ENCODE data around the gene KIAA1586. TPM values are rescaled to one million over a fixed set of nuclear protein-coding genes. Genes with fewer than 3 reads are reported as not detected.
"Not testable (repeated sequence)": the region's sequence is repeated elsewhere in the genome, so short reads cannot be mapped to it uniquely, and the experiment has no call there.

Gene KIAA1586
- polyA plus RNA-seq, 12 donors, result 10.8 to 38.7 (median 16.1) TPM; not detected in 1

DNA sequence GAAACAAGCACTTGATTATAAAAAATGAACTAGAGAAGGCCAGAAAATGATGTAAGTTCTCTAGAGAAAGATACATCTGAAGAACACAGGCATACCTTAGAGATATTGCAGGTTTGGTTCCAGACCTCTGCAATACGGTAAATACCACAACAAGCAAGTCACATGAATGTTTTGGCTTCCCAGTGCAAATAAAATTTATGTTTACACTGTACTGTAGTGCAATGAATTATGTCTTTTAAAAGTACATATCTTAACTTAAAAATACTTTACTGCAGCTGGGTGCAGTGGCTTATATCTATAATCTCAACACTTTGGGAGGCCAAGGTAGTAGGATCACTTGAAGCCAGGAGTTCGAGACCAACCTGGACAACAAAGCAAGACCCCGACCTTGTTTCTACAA, 10.9 kb upstream of the KIAA1586 start:
- no peak for DNase-seq

DNA sequence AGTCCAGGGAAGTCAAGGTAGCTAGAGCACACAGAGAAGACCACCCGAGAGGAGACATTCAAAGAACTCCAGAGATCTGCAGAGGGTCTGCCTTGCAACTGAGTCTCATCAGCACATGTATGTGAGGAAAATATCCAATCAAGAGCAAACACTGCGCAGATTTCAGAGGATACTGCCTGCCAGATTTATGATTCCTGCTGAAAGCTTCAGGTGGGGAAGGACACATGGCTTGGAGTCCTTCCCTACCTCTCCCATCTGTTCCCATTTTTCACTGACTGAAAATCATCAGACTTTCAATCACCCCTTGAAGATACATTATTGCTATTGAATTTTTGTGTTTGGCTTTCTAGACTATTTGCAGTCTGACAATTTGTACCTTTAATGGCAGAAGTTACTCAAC, 7.6 kb upstream of the KIAA1586 start:
- no peak for DNase-seq

DNA sequence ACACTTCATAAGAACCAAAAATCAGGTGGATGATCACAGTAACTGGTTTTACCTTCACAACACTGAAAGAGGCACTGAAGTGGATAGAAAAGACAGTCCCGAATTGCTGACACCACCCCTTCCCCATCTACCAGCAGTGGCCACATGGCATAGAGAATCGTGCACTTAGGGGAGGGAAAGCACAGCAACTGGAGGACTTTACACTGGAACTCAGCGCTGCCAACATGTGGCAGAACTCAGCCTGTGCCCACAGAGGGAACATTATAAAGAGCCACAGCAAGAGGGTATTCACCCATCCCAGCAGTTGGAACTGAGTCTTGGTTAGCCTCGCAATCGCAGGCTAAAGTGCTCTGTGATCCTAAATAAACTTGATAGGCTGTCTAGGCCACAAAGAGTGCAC, 6.5 kb upstream of the KIAA1586 start:
- no peak for DNase-seq

DNA sequence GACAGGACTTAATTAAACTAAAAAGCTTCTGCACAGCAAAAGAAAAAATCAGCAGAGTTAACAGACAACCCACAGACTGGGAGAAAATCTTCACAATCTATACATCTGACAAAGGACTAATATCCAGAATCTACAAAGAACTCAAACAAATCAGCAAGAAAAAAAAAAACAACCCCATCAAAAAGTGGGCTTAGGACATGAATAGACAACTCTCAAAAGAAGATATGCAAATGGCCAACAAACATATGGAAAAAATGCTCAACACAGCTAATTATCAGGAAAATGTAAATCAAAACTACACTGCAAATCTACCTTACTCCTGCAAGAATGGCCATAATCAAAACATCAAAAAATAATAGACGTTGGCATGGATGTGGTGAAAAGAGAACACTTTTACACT, 2.4 kb upstream of the KIAA1586 start:
- not testable (repeated sequence) for DNase-seq

DNA sequence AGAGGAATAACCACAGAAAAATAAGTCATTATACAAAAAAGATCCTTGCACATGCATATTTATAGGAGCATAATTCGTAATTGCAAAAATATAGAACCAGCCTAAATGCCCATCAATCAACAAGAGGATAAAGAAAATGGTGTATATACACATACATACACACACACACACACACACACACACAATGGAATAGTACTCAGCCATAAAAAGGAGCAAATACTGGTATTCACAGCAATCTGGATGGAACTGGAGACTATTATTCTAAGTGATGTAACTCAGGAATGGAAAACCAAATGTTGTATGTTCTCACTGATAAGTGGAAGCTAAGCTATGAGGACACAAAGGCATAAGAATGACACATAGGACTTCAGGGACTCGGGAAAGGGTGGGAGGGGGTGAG, 1.9 kb upstream of the KIAA1586 start:
- DNase-seq, result no peak

DNA sequence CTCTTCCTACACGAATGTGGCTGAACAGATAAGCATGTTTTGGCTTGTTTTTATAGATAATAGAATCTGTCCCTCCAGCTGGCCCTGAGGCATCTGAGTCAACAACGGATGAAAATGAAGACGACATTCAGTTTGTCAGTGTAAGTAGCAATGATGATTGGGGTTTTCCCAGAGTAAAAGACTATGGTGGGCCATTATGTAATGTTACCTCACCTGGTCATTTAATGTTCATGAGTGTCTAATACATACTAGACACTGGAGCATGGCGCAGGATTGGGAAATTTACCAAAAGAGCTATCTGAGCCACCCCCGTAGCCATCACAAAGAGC, 728 bp downstream of the KIAA1586 start:
- not testable (repeated sequence) for DNase-seq

DNA sequence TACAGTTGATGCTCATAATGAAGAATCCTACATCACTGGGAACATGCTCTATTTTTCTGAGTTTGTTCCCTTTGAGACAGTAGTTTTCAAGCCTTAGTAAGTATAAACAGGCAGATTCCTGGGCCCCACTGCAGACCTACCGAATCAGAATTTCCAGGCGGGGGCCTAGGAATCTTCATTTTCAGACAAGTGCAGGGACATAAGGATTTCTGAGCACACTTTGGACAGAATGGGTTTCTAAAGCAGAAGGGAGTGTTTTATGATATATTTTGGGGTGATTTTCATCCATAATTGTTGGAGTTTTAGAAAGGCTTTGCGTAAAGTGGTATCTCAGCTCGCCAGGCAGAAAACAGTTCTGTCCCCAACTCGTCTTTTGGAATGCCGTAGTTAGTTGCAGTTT, 1.4 kb downstream of the KIAA1586 start:
- DNase-seq, result not testable (repeated sequence)

DNA sequence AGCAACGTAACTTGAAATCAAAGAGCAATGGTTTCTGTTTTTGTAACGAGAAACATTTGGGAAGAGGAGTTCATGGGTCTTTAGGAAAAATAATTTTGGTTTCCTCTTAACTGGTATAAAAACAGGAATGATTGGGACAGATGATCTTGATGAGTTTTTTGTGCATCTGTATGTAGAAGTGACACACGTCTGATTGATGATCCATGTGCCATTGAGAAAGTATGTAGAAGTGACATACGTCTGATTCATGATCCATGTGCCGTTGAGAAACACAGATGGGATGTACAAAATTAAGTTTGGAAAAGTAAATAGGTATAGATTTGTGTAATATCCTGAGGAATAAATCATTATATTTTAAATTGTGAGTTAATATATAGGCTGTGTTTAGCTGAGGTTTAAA, 2.1 kb downstream of the KIAA1586 start:
- no peak for DNase-seq

DNA sequence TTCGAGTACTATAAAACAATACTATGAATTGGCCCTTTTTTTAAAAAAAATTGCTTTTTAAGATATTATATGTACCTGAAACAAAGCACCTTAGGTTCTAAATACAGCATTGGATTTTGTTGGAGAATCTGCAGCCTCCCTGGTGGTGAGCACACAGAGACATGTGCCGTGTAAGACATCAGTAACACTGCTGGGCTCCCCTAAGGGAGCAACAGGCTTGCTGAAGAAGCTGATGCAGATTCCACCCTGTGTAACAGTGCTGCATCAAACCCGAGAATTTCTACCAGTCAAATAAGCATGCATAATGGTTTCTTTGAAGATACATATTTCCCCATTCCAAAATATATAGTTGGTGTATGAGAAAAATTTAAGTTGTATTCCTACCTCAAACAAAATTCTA, 17.4 kb downstream of the KIAA1586 start:
- DNase-seq, result no peak

DNA sequence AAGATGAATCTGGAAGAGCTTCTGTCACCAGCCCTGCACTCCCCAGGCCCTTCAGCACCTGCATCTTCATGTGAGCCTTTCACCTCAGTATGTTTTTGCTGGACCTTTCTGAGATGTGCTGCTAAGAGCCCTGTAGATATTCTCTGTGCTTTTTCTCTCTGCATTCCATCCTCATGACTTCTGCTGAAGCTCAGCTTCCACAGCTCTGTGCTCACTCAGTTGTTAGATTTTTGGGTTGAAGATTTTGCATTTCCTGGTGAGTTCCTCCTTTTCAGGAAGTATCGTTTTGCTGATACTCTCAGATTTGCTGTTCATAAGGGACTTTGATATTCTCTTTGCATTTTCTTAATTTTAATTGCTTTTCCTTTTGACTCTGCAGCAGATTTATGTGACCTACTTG, 18.3 kb downstream of the KIAA1586 start:
- DNase-seq, result no peak

DNA sequence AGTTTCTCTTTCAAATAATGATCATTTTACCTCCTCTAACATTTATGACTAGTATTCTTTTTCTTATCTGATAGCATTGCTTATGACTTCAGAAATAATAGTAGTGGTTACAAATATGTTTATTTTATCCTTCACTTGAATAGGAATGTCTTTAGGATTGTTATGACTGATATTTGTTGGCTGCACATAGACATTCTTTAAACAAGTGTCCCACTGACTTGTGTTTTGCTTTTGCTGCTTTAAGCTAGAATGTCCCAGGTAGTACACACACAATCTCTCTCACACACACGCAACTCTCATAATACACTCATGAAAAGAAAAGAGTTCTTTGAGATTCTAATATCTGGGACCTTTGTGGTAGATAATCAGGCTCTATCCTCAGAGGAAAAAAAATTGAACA, 21.6 kb downstream of the KIAA1586 start:
- no peak for DNase-seq

DNA sequence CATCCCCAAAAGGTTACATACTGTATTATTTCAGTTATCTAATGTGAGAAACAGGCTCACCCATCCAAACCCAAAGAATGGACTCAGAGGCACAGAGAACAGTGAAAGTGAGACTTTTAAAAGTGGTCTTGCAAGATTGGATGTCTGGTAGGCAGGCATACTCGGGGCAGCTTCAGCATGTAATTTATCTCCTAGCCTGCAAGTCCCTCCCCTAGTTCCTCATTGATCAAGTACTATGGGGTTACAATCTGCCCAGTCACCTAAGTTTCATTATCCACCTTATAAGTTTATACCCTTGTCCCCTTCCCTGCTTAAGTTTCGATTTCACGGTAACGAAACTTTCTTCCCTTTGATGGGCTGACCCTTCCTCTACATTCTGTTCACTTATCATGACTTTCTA, 22.7 kb downstream of the KIAA1586 start:
- DNase-seq, result no peak

DNA sequence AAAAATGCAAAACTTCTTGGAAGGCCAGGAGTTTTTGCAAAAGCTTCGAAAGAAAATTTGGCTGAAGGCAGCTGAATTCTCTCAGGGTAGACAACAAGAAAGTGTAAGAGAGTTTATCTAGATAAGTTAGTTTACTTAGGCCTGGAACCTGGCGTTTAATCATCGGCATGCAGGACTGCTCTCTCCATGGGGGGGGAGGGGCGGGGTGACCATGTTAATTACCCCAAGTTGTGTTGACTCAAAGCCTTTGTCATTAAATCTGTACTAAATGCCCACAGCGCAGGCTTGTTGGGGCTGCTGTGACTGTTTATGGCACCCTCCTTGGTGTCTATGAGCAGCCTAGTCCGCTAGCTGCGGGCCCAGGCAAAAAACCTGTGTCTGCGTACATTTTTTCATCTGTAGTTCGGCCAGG, 23.4 kb downstream of the KIAA1586 start:
- no peak for DNase-seq

DNA sequence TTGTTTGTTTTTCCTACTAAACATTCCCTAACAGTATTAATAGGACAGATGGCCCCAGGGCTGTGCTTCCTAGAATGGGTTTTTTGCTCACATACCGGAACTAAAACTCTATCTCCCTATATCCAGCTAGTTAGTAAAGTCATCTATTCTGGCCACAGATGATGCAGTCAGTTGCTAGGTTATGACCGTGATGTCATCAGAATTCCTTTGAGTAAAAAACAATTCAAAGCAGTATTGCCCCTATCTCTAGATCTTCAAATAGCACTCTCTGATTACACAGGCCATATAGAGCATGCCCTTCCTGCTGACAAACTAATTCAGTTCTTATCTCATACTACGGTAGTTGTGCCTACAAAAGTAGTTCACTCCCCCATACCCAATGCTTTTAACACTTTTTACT, 25.6 kb downstream of the KIAA1586 start:
- DNase-seq, result no peak

DNA sequence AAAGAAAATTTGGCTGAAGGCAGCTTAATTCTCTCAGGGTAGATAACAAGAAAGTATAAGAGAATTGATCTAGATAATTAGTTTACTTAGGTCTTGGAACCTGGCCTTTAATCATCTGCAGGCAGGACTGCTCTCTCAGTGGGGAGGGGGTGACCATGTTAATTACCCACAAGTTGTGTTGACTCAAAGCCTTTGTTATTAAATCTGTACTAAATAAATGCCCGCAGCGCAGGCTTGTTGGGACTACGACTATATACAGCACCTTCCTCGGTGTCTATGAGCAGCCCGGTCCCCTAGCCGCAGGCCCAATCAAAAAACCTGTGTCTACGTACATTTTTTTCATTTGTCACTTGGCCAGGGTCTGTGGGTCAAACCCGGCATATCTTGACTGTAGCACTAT, 27.9 kb downstream of the KIAA1586 start:
- DNase-seq, result no peak

DNA sequence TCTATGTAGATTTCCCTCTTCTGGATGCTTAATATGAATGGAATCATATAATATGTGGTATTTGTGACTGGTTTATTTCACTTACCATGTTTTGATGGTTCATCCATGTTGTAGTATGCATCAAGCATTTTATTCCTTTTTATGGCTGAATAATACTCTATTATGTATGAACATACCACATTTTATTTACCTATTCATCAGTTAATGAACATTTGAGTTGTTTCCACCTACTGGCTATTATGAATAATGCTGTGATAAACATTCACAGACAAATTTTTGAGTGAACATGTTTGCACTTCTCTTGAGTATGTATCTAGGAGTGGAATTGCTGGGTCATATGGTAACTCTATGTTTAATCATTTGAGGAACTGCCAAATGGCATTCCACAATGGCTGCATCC, 28.6 kb downstream of the KIAA1586 start:
- no peak for DNase-seq

DNA sequence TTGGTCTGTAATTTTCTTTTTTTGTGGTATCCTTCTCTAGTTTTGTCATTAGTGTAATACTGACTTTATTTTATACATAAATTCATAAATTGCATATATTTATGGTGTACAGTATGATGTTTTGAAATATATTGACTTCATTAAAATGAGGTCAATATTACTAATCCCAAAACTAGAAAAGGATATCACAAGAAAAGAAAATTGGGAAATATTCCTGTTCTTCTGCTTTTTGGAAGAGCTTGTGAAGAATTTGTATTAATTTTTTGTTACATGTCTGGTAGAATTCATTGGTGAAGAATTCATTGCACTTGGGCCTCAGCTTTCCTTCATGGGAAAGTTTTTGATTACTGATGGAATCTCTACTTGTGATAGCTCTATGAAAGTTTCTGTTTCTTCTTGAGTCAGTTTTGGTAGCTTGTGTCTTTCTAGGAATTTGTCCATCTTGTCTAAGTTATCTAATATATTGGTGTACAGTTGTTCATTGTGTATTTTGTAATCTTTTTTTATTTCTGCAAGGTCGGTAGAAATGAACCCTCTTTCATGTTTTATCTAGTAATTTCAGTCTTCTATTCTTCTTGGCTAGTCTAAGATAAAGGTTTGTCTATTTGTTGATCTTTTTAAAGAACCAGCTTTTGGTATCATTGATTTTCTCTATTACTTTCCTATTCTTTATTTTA, 32.2 kb downstream of the KIAA1586 start:
- no peak for DNase-seq

DNA sequence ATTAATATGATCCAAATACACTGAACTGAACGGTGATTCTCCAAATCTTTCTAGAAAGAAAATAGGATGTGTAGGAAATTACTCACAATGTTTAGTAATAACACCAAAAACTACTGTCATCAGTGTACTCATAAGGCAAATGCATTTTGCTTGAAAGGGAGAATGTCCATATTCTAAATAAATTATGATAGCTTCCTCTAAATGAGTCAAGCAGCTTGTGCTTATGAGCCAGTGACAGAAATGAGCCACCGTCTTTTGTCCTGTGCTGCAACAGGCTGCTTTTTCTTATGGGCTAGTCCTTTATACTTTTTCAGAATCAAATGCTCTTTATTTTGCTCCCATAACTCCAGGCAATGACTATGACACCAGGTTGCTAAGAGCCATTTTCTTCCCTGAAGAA, 39.0 kb downstream of the KIAA1586 start:
- no peak for DNase-seq

DNA sequence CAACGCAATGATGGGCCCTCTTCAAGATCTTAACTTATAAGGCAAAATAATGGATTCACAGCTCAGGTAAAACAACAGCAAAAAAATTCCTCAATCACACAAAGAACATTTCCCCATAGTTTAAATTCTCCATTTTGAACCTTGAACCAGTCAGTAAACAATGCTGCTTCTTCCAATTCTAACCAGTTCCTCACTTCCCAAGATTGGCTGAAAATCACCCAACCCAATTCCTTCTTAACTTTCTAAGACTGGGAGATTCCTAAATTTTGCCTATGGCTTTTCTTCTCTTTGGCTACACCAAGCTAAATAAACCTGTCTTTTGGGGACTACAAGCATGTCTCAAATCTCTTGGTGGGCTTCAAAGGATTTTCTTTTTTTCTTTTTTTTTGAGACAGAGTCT, 40.4 kb downstream of the KIAA1586 start:
- DNase-seq, result no peak

DNA sequence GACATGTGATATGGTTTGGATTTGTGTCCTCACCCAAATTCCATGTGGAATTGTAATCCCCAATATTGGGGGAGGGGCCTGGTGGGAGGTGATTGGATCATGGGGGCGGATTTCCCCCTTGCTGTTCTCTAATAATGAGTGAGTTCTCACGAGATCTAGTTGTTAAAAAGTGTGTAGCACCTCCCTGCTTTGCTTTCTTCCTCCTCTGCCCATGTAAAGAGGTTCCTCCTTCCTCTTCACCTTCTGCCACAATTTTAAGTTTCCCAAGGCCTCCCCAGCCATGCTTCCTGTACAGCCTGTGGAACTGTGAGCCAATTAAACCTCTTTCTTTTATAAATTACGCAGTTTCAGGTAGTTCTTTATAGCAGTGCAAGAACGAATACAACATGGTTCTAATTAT, 41.4 kb downstream of the KIAA1586 start:
- no peak for DNase-seq

DNA sequence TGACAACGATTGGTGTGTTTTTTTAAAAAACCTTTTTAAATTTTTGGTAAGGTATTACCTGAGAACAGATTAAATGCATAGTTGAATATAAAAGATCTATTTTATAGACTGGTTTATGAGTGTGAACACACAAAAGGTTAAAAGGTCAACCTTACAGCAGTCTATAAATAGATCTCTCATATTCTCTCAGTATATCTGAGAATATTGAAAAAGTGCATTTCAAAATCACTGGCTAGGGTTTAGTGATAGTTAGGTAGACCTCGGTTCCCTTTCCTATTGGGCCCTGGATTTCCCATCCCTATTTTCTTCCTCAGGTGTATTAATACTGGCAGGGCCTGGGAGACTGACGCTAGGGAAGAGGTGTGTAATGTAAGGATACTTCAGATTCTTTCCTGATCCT, 42.8 kb downstream of the KIAA1586 start:
- no peak for DNase-seq

DNA sequence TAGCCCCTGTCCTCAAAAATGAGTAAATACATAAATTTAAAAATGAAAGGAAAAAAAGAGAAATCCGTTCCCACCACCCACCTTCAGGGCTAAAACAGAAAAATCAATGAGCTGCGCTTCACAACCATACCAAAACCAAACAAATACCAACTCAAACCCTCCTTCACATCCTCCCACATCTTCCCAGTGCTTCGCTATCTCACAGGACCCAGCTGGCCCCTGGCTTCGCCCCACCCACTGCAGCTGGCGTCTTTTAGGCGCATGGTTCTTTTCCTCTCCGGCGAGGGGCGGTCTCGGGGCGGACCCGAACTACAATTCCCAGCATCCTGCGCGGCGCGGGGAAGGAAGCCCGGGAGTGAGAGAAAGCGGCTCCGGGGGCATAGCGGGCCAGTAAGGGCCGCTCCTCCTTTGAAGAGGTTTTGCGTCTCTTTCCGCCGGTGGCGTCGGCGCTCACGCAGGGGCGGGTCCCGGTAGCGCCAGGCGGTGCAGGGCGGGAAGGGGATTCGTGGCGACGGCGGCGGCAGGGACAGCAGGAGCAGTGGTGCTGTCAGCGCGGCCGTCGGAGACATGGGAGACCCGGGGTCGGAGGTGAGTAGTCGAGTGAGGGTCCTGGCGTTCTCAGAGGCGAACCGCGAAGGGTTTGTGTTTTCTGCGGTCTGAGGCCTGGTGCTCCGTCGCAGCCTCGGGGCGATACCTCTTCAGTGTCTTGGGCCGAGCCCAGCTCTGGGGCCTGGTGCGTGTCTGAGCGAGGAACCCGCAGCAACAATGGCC, 43.4 kb downstream of the KIAA1586 start, which contains the start of gene ZNF451:
Gene ZNF451, plus strand, starts transcription at position 502 of the 771 bp plus-strand sequence. Its CDS starts 66 bp downstream, at position 568.
- DNase-seq, result peak; percentile 98

DNA sequence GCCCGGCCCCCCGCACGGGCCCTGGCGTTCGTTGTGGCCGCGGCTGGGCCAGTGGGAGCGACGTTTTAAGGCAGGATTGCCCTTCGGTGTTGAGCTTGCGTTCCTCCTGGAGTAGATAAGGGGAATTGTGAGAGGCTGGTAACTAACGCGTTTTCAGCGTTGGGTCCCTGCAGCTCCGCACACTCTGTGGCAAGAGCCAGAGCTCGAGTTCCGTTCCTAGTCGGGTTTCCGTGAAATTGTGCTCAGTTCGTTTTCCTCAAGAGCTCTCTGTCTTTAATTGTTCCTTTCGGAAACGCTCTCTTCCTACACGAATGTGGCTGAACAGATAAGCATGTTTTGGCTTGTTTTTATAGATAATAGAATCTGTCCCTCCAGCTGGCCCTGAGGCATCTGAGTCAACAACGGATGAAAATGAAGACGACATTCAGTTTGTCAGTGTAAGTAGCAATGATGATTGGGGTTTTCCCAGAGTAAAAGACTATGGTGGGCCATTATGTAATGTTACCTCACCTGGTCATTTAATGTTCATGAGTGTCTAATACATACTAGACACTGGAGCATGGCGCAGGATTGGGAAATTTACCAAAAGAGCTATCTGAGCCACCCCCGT, 44.1 kb downstream of the KIAA1586 start:
- not testable (repeated sequence) for DNase-seq

Measured in muscle of arm (tissue), 12 donors.